ENCODE results near the gene THAP7. TPM values are rescaled to one million over a fixed set of nuclear protein-coding genes. Genes with fewer than 3 reads are reported as not detected.

Gene THAP7
- total RNA-seq, 1 experiment from 2014 or later = 27.7 TPM

- no peak overlapping the region for H3K4me2 ChIP-seq (ENCODE audit: low read length)
- H3K79me2 ChIP-seq (ENCODE audit: insufficient read depth, low read length) = no peaks in the 10 kb centered on the region
- CTCF ChIA-PET = no interaction called here
- no peaks in the 10 kb centered on the region for H3K27me3 ChIP-seq (ENCODE audit: insufficient read depth, low read length)
- intact Hi-C loops (cut with micrococcal nuclease) = no loop called here
- BruUV-seq (replicated peaks) = no TSS peak
- no peaks in the 10 kb centered on the region for H3K4me1 ChIP-seq (ENCODE audit: control insufficient read depth in 1 of 2, insufficient read depth in 2 of 2, low read length in 2 of 2)
- POLR2A ChIA-PET = no interaction called here
- RAD21 ChIA-PET (ENCODE audit: low non-redundant PET in 1 of 2, low total read pairs in 2 of 2, uncharacterized antibody in 2 of 2, unreplicated experiment in 2 of 2) = no interaction called here
- no peaks in the 10 kb centered on the region for H4K20me1 ChIP-seq (ENCODE audit: insufficient read depth)
- H3K36me3 ChIP-seq (ENCODE audit: control insufficient read depth in 1 of 2, insufficient read depth in 2 of 2, low read length in 2 of 2) = peaks cover 7 to 15% of the 10 kb centered on the region in 2 experiments; a peak in 2 of 4 replicates
- TF ChIP-seq RAD21 (IDR thresholded peaks at IDR 0.05; ENCODE audit: low read depth) = no peak
- TF ChIP-seq ZFX (IDR thresholded peaks at IDR 0.05) = no peak
- TF ChIP-seq SIN3A (IDR thresholded peaks at IDR 0.05; ENCODE audit: low read depth) = no peak
- no peak for TF ChIP-seq ATF3 (IDR thresholded peaks at IDR 0.05)
- TF ChIP-seq JUND (IDR thresholded peaks at IDR 0.05) = no peak
- no peak for TF ChIP-seq SRF (IDR thresholded peaks at IDR 0.05; ENCODE audit: low read depth)
- TF ChIP-seq ELF1 (IDR thresholded peaks at IDR 0.05; ENCODE audit: borderline replicate concordance, low read depth) = no peak
- no peak for TF ChIP-seq POLR2AphosphoS5 (IDR thresholded peaks at IDR 0.05; ENCODE audit: low read depth, low read length)
- no peak for TF ChIP-seq ZNF274 (IDR thresholded peaks at IDR 0.05; ENCODE audit: low read depth, low read length)
- no peak for TF ChIP-seq ZBTB33 (IDR thresholded peaks at IDR 0.05; ENCODE audit: extremely low read depth, insufficient replicate concordance, low read length)
- TF ChIP-seq YY1 (IDR thresholded peaks at IDR 0.05; ENCODE audit: extremely low read depth, insufficient replicate concordance, low read depth, low read length) = no peak
- TF ChIP-seq REST (IDR thresholded peaks at IDR 0.05; ENCODE audit: low read depth) = no peak
- no peak overlapping the region for H2AFZ ChIP-seq (ENCODE audit: low read depth, low read length, poor library complexity, severe bottlenecking)
- H3K9me2 ChIP-seq (ENCODE audit: insufficient read depth) = no peaks in the 10 kb centered on the region
- DNase-seq (ENCODE audit: low read depth, low spot score) = no peak
- H3K9ac ChIP-seq (ENCODE audit: low read length) = no peak overlapping the region
- no peak overlapping the region for H3K4me3 ChIP-seq (replicated peaks in 1 of 2; ENCODE audit: low read depth in 1 of 2, low read length in 2 of 2)
- no peaks in the 10 kb centered on the region for H3K9me3 ChIP-seq (ENCODE audit: control insufficient read depth in 1 of 2, insufficient read depth in 1 of 2, low read depth in 1 of 2, low read length in 2 of 2)
- no peak for ATAC-seq
- H3K27ac ChIP-seq (ENCODE audit: low read depth, low read length) = no peak overlapping the region
Measured at GRCh38 chr22:20989323-20990138, 12.4 kb downstream of the THAP7 start.

Measured in HCT116 (cell line).